ENCODE data around the gene RADIL.
"Not testable (repeated sequence)": the region's sequence is repeated elsewhere in the genome, so short reads cannot be mapped to it uniquely, and the experiment has no call there.

RADIL gene

GRCh38 chr7:4904346-4904745 is 20.8 kb upstream of the RADIL start:
- no peak overlapping the region for H3K4me3 ChIP-seq (ENCODE audit: low read length in 2 of 2)
- no peaks in the 10 kb centered on the region for H3K4me1 ChIP-seq (ENCODE audit: control insufficient read depth in 2 of 2, insufficient read depth in 2 of 2, low read length in 2 of 2)
- H3K36me3 ChIP-seq (ENCODE audit: control insufficient read depth in 2 of 2, insufficient read depth in 2 of 2, low read length in 2 of 2), result no peaks in the 10 kb centered on the region
- H3K27ac ChIP-seq (ENCODE audit: low read depth in 2 of 2, low read length in 2 of 2), result no peak overlapping the region
- H3K9me3 ChIP-seq (ENCODE audit: control insufficient read depth in 2 of 2, low read length in 2 of 2), result no peaks in the 10 kb centered on the region
- no peaks in the 10 kb centered on the region for H3K27me3 ChIP-seq (ENCODE audit: control insufficient read depth in 2 of 2, insufficient read depth in 2 of 2, low read length in 2 of 2)
- no peak overlapping the region for H3K9ac ChIP-seq (ENCODE audit: low read depth in 1 of 2, low read length in 2 of 2)

- no peaks in the 10 kb centered on the region for H3K27me3 ChIP-seq (ENCODE audit: control insufficient read depth in 2 of 2, insufficient read depth in 2 of 2, low read length in 2 of 2)
- H3K4me3 ChIP-seq (ENCODE audit: low read length in 2 of 2), result no peak overlapping the region
- no peak overlapping the region for H3K9ac ChIP-seq (ENCODE audit: low read depth in 1 of 2, low read length in 2 of 2)
These were observed 12.2 kb upstream of the RADIL start for GRCh38 chr7:4895766-4896165.

GRCh38 chr7:4894482-4894881 is 11.0 kb upstream of the RADIL start:
- Histone ChIP-seq H3K4me1 (ENCODE audit: control insufficient read depth in 2 of 2, insufficient read depth in 2 of 2, low read length in 2 of 2) (no peaks in the 10 kb centered on the region), H3K9ac (ENCODE audit: low read depth in 1 of 2, low read length in 2 of 2) (no peak overlapping the region), H3K27me3 (ENCODE audit: control insufficient read depth in 2 of 2, insufficient read depth in 2 of 2, low read length in 2 of 2) (no peaks in the 10 kb centered on the region)

More at GRCh38 chr7:4895766-4896165, 12.2 kb upstream of the RADIL start:
- no peaks in the 10 kb centered on the region for H3K36me3 ChIP-seq (ENCODE audit: control insufficient read depth in 2 of 2, insufficient read depth in 2 of 2, low read length in 2 of 2)
- no peaks in the 10 kb centered on the region for H3K9me3 ChIP-seq (ENCODE audit: control insufficient read depth in 2 of 2, low read length in 2 of 2)
- H3K4me1 ChIP-seq (ENCODE audit: control insufficient read depth in 2 of 2, insufficient read depth in 2 of 2, low read length in 2 of 2), result no peaks in the 10 kb centered on the region
- H3K27ac ChIP-seq (ENCODE audit: low read depth in 2 of 2, low read length in 2 of 2), result no peak overlapping the region

DNA sequence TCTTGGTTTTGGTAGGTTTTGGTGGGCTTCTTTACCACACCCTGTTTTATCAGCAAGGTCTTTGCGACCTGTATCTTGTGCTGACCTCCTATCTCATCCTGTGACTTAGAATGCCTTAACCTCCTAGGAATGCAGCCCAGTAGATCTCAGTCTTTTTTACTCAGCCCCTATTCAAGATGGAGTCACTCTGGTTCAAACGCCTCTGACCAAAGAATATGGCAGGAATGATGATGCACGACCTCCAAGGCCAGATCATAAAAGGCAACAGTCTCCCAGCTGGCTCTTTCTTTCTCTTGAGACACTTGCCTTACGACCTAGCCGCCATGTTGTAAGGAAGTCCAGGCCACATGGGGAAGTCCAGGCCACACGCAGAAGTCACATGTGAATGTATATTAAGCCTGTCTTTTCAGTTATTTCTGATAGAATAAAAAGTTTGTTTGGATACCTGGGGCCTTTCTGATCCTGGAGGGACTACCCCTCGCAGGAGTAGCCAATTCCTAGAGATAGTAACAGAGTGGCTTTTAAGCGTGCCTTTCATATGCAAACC is 10.5 kb upstream of the RADIL start:
- H3K4me3 ChIP-seq (ENCODE audit: low read length in 2 of 2), result no peak overlapping the region
- H3K36me3 ChIP-seq (ENCODE audit: control insufficient read depth in 2 of 2, insufficient read depth in 2 of 2, low read length in 2 of 2), result no peaks in the 10 kb centered on the region
- H3K9ac ChIP-seq (ENCODE audit: low read depth in 1 of 2, low read length in 2 of 2), result no peak overlapping the region
- no peaks in the 10 kb centered on the region for H3K27me3 ChIP-seq (ENCODE audit: control insufficient read depth in 2 of 2, insufficient read depth in 2 of 2, low read length in 2 of 2)
- H3K9me3 ChIP-seq (ENCODE audit: control insufficient read depth in 2 of 2, low read length in 2 of 2), result no peaks in the 10 kb centered on the region
- no peak overlapping the region for H3K27ac ChIP-seq (ENCODE audit: low read depth in 2 of 2, low read length in 2 of 2)
- H3K4me1 ChIP-seq (ENCODE audit: control insufficient read depth in 2 of 2, insufficient read depth in 2 of 2, low read length in 2 of 2), result no peaks in the 10 kb centered on the region

More at GRCh38 chr7:4894482-4894881, 11.0 kb upstream of the RADIL start:
- Histone ChIP-seq H3K27ac (ENCODE audit: low read depth in 2 of 2, low read length in 2 of 2) (no peak overlapping the region), H3K4me3 (ENCODE audit: low read length in 2 of 2) (no peak overlapping the region), H3K9me3 (ENCODE audit: control insufficient read depth in 2 of 2, low read length in 2 of 2) (no peaks in the 10 kb centered on the region), H3K36me3 (ENCODE audit: control insufficient read depth in 2 of 2, insufficient read depth in 2 of 2, low read length in 2 of 2) (no peaks in the 10 kb centered on the region)

DNA sequence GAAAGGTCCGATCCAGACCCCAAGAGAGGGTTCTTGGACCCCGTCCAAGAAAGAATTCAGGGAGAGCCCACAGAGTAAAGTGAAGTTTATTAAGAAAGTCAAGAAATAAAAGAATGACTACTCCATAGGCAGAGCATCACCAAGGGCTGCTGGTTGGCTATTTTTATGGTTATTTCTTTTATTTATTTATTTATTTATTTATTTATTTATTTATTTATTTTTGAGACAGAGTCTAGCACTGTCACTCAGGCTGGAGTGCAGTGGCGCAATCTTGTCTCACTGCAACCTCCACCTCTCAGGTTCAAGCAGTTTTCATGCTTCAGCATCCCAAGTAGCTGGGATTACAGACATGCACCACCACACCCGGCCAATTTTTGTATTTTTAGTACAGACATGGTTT is 9.7 kb upstream of the RADIL start:
- H3K4me1 ChIP-seq (ENCODE audit: control insufficient read depth in 2 of 2, insufficient read depth in 2 of 2, low read length in 2 of 2); H3K27ac ChIP-seq (ENCODE audit: low read depth in 2 of 2, low read length in 2 of 2); H3K9ac ChIP-seq (ENCODE audit: low read depth in 1 of 2, low read length in 2 of 2); H3K36me3 ChIP-seq (ENCODE audit: control insufficient read depth in 2 of 2, insufficient read depth in 2 of 2, low read length in 2 of 2); H3K9me3 ChIP-seq (ENCODE audit: control insufficient read depth in 2 of 2, low read length in 2 of 2); H3K27me3 ChIP-seq (ENCODE audit: control insufficient read depth in 2 of 2, insufficient read depth in 2 of 2, low read length in 2 of 2); H3K4me3 ChIP-seq (ENCODE audit: low read length in 2 of 2): not testable (repeated sequence)

GRCh38 chr7:4891522-4891921 is 8.0 kb upstream of the RADIL start:
- not testable (repeated sequence) for H3K27me3 ChIP-seq (ENCODE audit: control insufficient read depth in 2 of 2, insufficient read depth in 2 of 2, low read length in 2 of 2); H3K9ac ChIP-seq (ENCODE audit: low read depth in 1 of 2, low read length in 2 of 2); H3K9me3 ChIP-seq (ENCODE audit: control insufficient read depth in 2 of 2, low read length in 2 of 2); H3K27ac ChIP-seq (ENCODE audit: low read depth in 2 of 2, low read length in 2 of 2); H3K36me3 ChIP-seq (ENCODE audit: control insufficient read depth in 2 of 2, insufficient read depth in 2 of 2, low read length in 2 of 2); H3K4me3 ChIP-seq (ENCODE audit: low read length in 2 of 2); H3K4me1 ChIP-seq (ENCODE audit: control insufficient read depth in 2 of 2, insufficient read depth in 2 of 2, low read length in 2 of 2)

DNA sequence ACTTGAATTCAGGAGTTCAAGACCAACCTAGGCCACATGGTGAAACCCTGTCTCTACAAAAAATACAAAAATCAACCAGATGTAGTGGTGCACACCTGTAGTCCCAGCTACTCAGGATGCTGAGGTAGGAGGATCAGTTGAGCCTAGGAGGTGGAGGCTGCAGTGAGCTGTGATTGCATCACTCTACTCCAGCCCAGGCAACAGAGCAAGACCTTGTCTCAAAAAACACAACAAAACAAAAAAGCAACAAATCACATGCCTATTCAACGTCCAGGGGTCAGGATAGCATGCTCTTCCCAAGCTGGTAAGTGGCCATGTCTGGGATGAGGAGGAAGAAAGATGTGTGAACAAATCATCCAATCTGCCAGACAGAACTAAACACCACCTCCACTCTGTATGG is 6.2 kb upstream of the RADIL start:
- no peaks in the 10 kb centered on the region for H3K9me3 ChIP-seq (ENCODE audit: control insufficient read depth in 2 of 2, low read length in 2 of 2)
- no peaks in the 10 kb centered on the region for H3K36me3 ChIP-seq (ENCODE audit: control insufficient read depth in 2 of 2, insufficient read depth in 2 of 2, low read length in 2 of 2)
- H3K9ac ChIP-seq (ENCODE audit: low read depth in 1 of 2, low read length in 2 of 2), result no peak overlapping the region
- H3K27me3 ChIP-seq (ENCODE audit: control insufficient read depth in 2 of 2, insufficient read depth in 2 of 2, low read length in 2 of 2), result no peaks in the 10 kb centered on the region
- H3K4me1 ChIP-seq (ENCODE audit: control insufficient read depth in 2 of 2, insufficient read depth in 2 of 2, low read length in 2 of 2), result no peaks in the 10 kb centered on the region
- no peak overlapping the region for H3K27ac ChIP-seq (ENCODE audit: low read depth in 2 of 2, low read length in 2 of 2)
- no peak overlapping the region for H3K4me3 ChIP-seq (ENCODE audit: low read length in 2 of 2)

DNA sequence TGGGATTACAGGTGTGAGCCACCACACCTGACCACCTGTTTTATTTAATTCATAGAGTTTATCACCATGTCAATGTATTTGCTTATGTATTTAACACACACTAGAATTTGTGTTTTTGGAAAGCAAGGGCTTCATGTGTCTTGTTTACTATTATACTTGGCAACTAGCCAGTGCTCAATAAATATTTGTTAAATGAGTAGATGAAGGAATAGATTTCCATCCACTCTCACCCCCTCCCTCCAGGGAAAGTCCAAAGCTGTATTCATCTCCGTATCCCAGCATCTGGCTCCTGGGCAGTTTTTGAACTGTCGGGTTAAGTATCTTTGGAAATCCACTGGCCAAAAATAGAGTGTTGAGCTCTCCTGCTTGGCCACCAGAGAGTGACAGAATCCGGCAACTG is 4.6 kb upstream of the RADIL start:
- Histone ChIP-seq H3K9ac (ENCODE audit: low read depth in 1 of 2, low read length in 2 of 2) (no peak overlapping the region), H3K4me3 (ENCODE audit: low read length in 2 of 2) (no peak overlapping the region), H3K9me3 (ENCODE audit: control insufficient read depth in 2 of 2, low read length in 2 of 2) (no peaks in the 10 kb centered on the region), H3K4me1 (ENCODE audit: control insufficient read depth in 2 of 2, insufficient read depth in 2 of 2, low read length in 2 of 2) (no peaks in the 10 kb centered on the region), H3K27me3 (ENCODE audit: control insufficient read depth in 2 of 2, insufficient read depth in 2 of 2, low read length in 2 of 2) (no peaks in the 10 kb centered on the region), H3K27ac (ENCODE audit: low read depth in 2 of 2, low read length in 2 of 2) (no peak overlapping the region), H3K36me3 (ENCODE audit: control insufficient read depth in 2 of 2, insufficient read depth in 2 of 2, low read length in 2 of 2) (no peaks in the 10 kb centered on the region)

GRCh38 chr7:4886671-4887070 is 3.2 kb upstream of the RADIL start:
- no peak overlapping the region for H3K9ac ChIP-seq (ENCODE audit: low read depth in 1 of 2, low read length in 2 of 2)
- H3K4me3 ChIP-seq (ENCODE audit: low read length in 2 of 2), result no peak overlapping the region
- no peak overlapping the region for H3K27ac ChIP-seq (ENCODE audit: low read depth in 2 of 2, low read length in 2 of 2)
- peaks cover 0 to 5% of the 10 kb centered on the region in 2 donors for H3K4me1 ChIP-seq (ENCODE audit: control insufficient read depth in 2 of 2, insufficient read depth in 2 of 2, low read length in 2 of 2)
- no peaks in the 10 kb centered on the region for H3K36me3 ChIP-seq (ENCODE audit: control insufficient read depth in 2 of 2, insufficient read depth in 2 of 2, low read length in 2 of 2)
- H3K9me3 ChIP-seq (ENCODE audit: control insufficient read depth in 2 of 2, low read length in 2 of 2), result no peaks in the 10 kb centered on the region
- peaks cover 0 to 5% of the 10 kb centered on the region in 2 donors for H3K27me3 ChIP-seq (ENCODE audit: control insufficient read depth in 2 of 2, insufficient read depth in 2 of 2, low read length in 2 of 2)

- H3K36me3 ChIP-seq (ENCODE audit: control insufficient read depth in 2 of 2, insufficient read depth in 2 of 2, low read length in 2 of 2), result no peaks in the 10 kb centered on the region
These were observed 1.8 kb upstream of the RADIL start for GRCh38 chr7:4885317-4885807.

DNA sequence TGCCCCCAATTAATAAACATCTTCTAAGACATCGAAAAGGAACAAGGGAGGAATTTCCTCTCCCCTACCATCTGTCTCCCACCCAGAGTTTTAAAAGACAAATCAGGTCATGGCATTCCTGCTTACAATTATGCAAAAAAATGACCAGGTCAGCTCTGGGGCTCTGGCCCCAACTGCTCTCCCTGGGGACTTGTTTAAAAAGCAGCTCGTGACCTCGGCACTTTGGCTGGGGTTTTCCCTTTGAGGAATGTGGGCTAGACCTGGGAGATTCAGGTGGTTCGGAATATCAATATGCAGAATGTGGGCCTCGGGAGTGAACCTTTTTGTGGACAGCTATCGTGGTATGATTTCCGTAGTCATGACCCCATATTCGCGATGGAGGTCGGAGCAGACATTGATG is 648 bp upstream of the RADIL start:
- Histone ChIP-seq H3K4me3 (ENCODE audit: low read length in 2 of 2) (no peak overlapping the region), H3K27ac (ENCODE audit: low read depth in 2 of 2, low read length in 2 of 2) (no peak overlapping the region)

More at GRCh38 chr7:4885317-4885807, 1.8 kb upstream of the RADIL start:
- Histone ChIP-seq H3K4me1 (ENCODE audit: control insufficient read depth in 2 of 2, insufficient read depth in 2 of 2, low read length in 2 of 2) (peaks cover 0 to 5% of the 10 kb centered on the region in 2 donors), H3K27ac (ENCODE audit: low read depth in 2 of 2, low read length in 2 of 2) (no peak overlapping the region), H3K4me3 (ENCODE audit: low read length in 2 of 2) (no peak overlapping the region), H3K9me3 (ENCODE audit: control insufficient read depth in 2 of 2, low read length in 2 of 2) (no peaks in the 10 kb centered on the region), H3K9ac (ENCODE audit: low read depth in 1 of 2, low read length in 2 of 2) (no peak overlapping the region), H3K27me3 (ENCODE audit: control insufficient read depth in 2 of 2, insufficient read depth in 2 of 2, low read length in 2 of 2) (peaks cover 0 to 5% of the 10 kb centered on the region in 2 donors)

More for the DNA sequence above, 648 bp upstream of the RADIL start:
- Histone ChIP-seq H3K9me3 (ENCODE audit: control insufficient read depth in 2 of 2, low read length in 2 of 2) (no peaks in the 10 kb centered on the region), H3K27me3 (ENCODE audit: control insufficient read depth in 2 of 2, insufficient read depth in 2 of 2, low read length in 2 of 2) (peaks cover 0 to 5% of the 10 kb centered on the region in 2 donors), H3K9ac (ENCODE audit: low read depth in 1 of 2, low read length in 2 of 2) (no peak overlapping the region), H3K36me3 (ENCODE audit: control insufficient read depth in 2 of 2, insufficient read depth in 2 of 2, low read length in 2 of 2) (no peaks in the 10 kb centered on the region), H3K4me1 (ENCODE audit: control insufficient read depth in 2 of 2, insufficient read depth in 2 of 2, low read length in 2 of 2) (peaks cover 0 to 5% of the 10 kb centered on the region in 2 donors)

Data from mucosa of rectum (tissue), 2 donors.